Tibial artery (tissue), 4 donors: Measurements from ENCODE around the gene BCAP31.

ENCODE experiments used
- DNase-seq, 2 donors: peaks; one replicate each; pipeline ENCODE4 v3.0.0-alpha.2; 2019
- H3K27ac ChIP-seq, 2 donors: fragments of 200-600 bp; sonication (generic) in 1 of 2; 1 replicate in 1 of 2; 2 replicates in 1 of 2; pipeline ENCODE4 v1.5.1; 2018 to 2019; ENCODE audit warnings: mild to moderate bottlenecking in 1 of 2
- H3K27me3 ChIP-seq, 2 donors: fragments of 200-600 bp; sonication (generic) in 1 of 2; one replicate each; pipeline versions ENCODE4 v1.5.1 to v1.6.0; 2016 to 2019
- H3K36me3 ChIP-seq, 3 donors: fragments of 200-600 bp; sonication (generic) in 2 of 3; one replicate each; pipeline ENCODE4 v1.5.1; 2016 to 2019; ENCODE audit warnings: mild to moderate bottlenecking in 2 of 3
- H3K4me1 ChIP-seq, 4 donors: fragments of 200-600 bp; sonication (generic) in 2 of 4; 1 replicate in 3 of 4; 2 replicates in 1 of 4; pipeline ENCODE4 v1.5.1; 2016 to 2019
- H3K4me3 ChIP-seq, 2 donors: fragments of 200-600 bp; sonication (generic) in 1 of 2; 1 replicate in 1 of 2; 2 replicates in 1 of 2; pipeline ENCODE4 v1.5.1; 2018 to 2019; ENCODE audit warnings: mild to moderate bottlenecking in 2 of 2
- H3K9me3 ChIP-seq, 3 donors: fragments of 200-600 bp; sonication (generic) in 1 of 3; one replicate each; pipeline ENCODE4 v1.5.1; 2016 to 2019
- CTCF ChIP-seq, 2 experiments: fragments of 200-600 bp in 1 of 2; fragments of 450-650 bp in 1 of 2; IDR thresholded peaks; one replicate each; pipeline ENCODE4 v1.5.1; 2017 to 2019; ENCODE audit warnings: antibody characterized with exemption in 2 of 2, mild to moderate bottlenecking in 1 of 2, moderate library complexity in 1 of 2
- intact Hi-C: fragments of 100-400 bp; cut with DNase I; formaldehyde crosslinking; loops from one replicate; pipeline ENCODE4 v1.15.0; 2023; ENCODE audit warnings: low total_unique reads

BCAP31 gene

GRCh38 chrX:153659268-153659667 lies 64.9 kb downstream of the BCAP31 start:
- H3K27me3 ChIP-seq, result peaks cover 0 to 19% of the 10 kb centered on the region in 2 donors
- no peaks in the 10 kb centered on the region for H3K36me3 ChIP-seq
- no peak for DNase-seq
- intact Hi-C loops, result no loop called here
- no peaks in the 10 kb centered on the region for H3K4me1 ChIP-seq
- no peak overlapping the region for H3K27ac ChIP-seq
- H3K4me3 ChIP-seq, result no peak overlapping the region
- TF ChIP-seq CTCF (IDR thresholded peaks at IDR 0.05), result no peak
- H3K9me3 ChIP-seq, result peaks cover 0 to 5% (median 0%) of the 10 kb centered on the region in 3 donors

- intact Hi-C loops, result no loop called here
- no peak for DNase-seq
Observed at GRCh38 chrX:153657161-153657560, 67.0 kb downstream of the BCAP31 start.

GRCh38 chrX:153653556-153653955 lies 70.6 kb downstream of the BCAP31 start:
- H3K36me3 ChIP-seq, result no peaks in the 10 kb centered on the region
- peaks cover 0 to 18% of the 10 kb centered on the region in 2 donors for H3K27me3 ChIP-seq
- no peak overlapping the region for H3K27ac ChIP-seq
- intact Hi-C loops, result no loop called here
- H3K4me3 ChIP-seq, result no peak overlapping the region
- no peak for TF ChIP-seq CTCF (IDR thresholded peaks at IDR 0.05)
- H3K4me1 ChIP-seq, result no peaks in the 10 kb centered on the region
- no peak for DNase-seq
- H3K9me3 ChIP-seq, result peaks cover 0 to 13% (median 5%) of the 10 kb centered on the region in 3 donors

More at GRCh38 chrX:153657161-153657560, 67.0 kb downstream of the BCAP31 start:
- H3K36me3 ChIP-seq, result no peaks in the 10 kb centered on the region
- no peaks in the 10 kb centered on the region for H3K4me1 ChIP-seq
- H3K9me3 ChIP-seq, result peaks cover 0 to 13% (median 5%) of the 10 kb centered on the region in 3 donors
- TF ChIP-seq CTCF (IDR thresholded peaks at IDR 0.05), result no peak
- peaks cover 0 to 8% of the 10 kb centered on the region in 2 donors for H3K27me3 ChIP-seq
- no peak overlapping the region for H3K27ac ChIP-seq
- H3K4me3 ChIP-seq, result no peak overlapping the region

- TF ChIP-seq CTCF (IDR thresholded peaks at IDR 0.05), result no peak
- Histone ChIP-seq H3K27ac (no peak overlapping the region), H3K36me3 (no peaks in the 10 kb centered on the region), H3K27me3 (peaks cover 0 to 37% of the 10 kb centered on the region in 2 donors), H3K4me1 (peaks cover 0 to 16% (median 4%) of the 10 kb centered on the region in 4 donors), H3K9me3 (peaks cover 0 to 13% (median 5%) of the 10 kb centered on the region in 3 donors), H3K4me3 (no peak overlapping the region)
- intact Hi-C loops, result no loop called here
- DNase-seq, result no peak
Observed at GRCh38 chrX:153651540-153652079, 72.6 kb downstream of the BCAP31 start.

GRCh38 chrX:153650959-153651358 lies 73.2 kb downstream of the BCAP31 start:
- intact Hi-C loops, result no loop called here
- H3K4me1 ChIP-seq, result peaks cover 0 to 16% (median 4%) of the 10 kb centered on the region in 4 donors
- H3K36me3 ChIP-seq, result no peaks in the 10 kb centered on the region
- H3K9me3 ChIP-seq, result peaks cover 0 to 13% (median 5%) of the 10 kb centered on the region in 3 donors
- no peak for TF ChIP-seq CTCF (IDR thresholded peaks at IDR 0.05)
- no peak overlapping the region for H3K4me3 ChIP-seq
- H3K27ac ChIP-seq, result no peak overlapping the region
- DNase-seq, result peak in 1 of 2 donors; percentile 19
- peaks cover 0 to 44% of the 10 kb centered on the region in 2 donors for H3K27me3 ChIP-seq
